ENCODE results near the gene PPP4R3B. TPM values are rescaled to one million over a fixed set of nuclear protein-coding genes. Genes with fewer than 3 reads are reported as not detected.
A peak's percentile ranks its signal among the peaks of the same experiment; 100 is the strongest.
"Not testable (repeated sequence)": the region's sequence is repeated elsewhere in the genome, so short reads cannot be mapped to it uniquely, and the experiment has no call there.

Gene PPP4R3B
- total RNA-seq, 2 donors from 2014 or later = 29.9 to 30.6 TPM

DNA sequence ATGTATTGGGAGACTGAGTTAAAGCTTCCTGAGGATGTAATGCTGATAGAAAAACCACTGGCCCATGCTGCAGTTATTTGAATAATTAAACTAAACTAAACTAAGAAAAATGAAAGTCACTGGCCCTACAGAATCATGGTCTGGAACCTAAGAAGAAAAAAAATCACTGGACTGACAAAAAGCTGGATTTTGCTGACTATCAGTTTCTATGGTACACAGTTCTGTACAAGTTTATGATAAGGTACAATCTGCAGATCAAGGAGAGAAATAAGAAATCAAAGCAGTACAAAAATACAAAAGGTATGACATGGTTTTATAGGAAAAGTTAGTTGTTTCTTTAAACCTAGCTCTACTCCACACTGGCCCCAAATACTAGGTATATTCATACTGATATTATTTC, 15.6 kb downstream of the PPP4R3B start:
- ATAC-seq (no peak), DNase-seq (no peak)
- intact Hi-C loops (cut with DNase I) = no loop called here

DNA sequence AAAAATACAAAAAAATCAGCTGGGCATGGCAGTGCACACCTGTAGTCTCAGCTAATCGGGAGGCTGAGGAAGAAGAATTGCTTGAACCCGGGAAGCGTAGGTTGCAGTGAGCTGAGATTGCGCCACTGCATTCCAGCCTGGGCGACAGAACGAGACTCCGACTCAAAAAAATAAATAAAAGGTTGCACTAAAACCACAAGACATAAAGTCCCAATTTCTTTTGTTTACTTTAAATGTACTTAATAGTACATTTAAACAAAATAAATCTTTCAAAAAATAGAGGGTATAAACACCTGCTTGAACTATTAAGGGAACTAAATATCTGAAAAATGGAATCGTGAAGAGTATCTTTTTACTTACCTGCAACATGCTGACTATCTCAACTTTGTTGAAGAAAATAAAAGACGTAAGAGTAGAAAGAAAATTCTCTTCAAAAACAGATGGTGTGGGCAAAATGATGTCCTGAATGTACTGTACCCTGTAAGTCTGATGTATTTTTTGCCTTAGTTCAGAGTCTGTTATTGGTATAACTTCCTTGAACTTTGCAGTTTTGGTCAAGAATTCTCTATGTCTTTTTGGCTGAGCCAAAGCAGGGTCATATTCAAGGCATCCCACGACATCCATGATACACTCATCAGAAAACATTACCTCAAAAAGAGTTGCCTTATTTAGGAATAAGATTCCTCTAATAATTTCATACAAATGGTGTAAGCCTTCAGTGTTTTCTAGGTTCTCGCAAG, 19.2 kb downstream of the PPP4R3B start:
- no peak for DNase-seq
- no peak for ATAC-seq
- intact Hi-C loops (cut with DNase I) = no loop called here

DNA sequence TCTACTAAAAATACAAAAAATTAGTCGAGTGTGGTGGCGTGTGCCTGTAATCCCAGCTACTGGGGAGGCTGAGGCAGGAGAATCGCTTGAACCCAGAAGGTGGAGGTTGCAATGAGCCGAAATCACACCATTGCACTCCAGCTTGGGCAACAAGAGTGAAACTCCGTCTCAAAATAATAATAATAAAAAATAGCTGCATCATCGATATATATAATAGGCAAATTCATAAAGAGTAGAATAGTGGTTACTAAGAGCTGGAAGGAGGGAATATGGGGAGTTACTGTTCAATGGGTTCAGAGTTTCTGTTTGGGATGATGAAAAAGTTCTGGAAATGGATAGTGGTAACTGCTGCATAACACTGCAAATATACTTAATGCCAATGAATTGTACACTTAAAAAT, 20.6 kb downstream of the PPP4R3B start:
- ATAC-seq; intact Hi-C loops (cut with DNase I); DNase-seq: not testable (repeated sequence)

DNA sequence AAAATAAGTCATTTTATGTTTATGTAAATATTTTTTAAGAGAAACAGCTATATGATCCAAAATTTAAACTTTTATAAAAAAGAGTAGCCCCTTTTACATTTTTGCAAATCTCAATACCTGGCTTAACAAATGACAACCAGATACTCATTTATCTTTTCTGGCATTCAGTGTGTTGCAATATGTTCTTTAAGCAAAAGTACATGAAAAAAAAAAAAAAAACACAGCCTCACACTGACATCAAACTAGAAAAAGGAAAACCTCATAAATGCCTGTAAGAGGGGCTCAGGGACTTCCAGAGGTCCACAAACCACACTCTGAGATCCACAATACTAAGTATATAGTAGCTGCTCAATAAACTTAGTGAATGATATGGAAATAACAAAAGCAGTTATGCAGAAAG, 21.9 kb downstream of the PPP4R3B start:
- ATAC-seq (no peak), DNase-seq (no peak)
- intact Hi-C loops (cut with DNase I) = no loop called here

DNA sequence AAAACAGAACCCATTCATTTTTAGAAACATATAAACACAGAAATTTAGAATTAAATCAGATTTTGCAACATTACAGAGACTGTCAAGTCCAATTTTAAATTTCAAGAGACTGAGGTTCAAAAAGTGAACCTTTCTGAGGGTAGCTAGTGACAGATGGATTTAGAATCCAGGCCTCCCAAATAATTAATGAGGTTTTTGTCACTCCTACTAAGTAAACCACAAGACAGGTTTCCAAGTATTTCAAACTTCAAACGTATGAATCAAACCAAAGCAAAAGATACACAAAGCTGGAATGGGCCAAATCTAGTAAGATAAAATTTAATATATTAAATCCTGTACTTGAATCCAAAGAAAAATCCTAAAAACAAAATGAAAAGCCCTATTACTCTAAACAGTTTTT, 25.3 kb downstream of the PPP4R3B start:
- intact Hi-C loops (cut with DNase I) = no loop called here
- no peak for DNase-seq
- ATAC-seq = peak in 1 of 2 donors; percentile 42

DNA sequence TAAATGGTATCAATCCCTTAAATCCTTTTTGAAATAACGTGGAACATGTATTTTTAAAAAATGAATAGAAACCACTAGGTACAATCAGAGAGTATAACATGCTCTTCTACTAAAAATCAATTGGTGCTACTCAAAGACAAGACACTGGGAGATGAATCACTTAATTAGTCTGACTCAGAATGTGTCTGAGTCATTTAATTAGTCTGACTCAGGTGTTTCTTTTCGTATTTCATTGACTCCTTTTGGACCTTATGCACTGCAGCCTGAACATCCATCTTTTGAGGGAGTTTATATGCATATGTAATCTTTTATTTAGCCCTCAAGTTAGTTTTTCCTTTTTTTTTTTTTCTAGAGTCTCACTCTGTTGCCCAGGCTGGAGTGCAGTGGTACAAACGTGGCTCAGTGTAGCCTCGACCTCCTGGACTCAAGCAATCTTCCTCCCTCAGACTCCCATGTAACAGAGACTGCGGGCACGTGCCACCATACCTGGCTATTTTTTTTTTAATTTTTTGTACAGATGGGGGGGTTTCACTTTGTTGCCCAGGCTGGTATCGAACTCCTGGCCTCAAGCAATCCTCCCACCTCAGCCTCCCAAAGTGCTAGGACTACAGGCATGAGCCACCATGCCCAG, 26.5 kb downstream of the PPP4R3B start:
- peak in 1 of 2 donors; percentile 95 for ATAC-seq
- DNase-seq = no peak
- intact Hi-C loops (cut with DNase I) = no loop called here

DNA sequence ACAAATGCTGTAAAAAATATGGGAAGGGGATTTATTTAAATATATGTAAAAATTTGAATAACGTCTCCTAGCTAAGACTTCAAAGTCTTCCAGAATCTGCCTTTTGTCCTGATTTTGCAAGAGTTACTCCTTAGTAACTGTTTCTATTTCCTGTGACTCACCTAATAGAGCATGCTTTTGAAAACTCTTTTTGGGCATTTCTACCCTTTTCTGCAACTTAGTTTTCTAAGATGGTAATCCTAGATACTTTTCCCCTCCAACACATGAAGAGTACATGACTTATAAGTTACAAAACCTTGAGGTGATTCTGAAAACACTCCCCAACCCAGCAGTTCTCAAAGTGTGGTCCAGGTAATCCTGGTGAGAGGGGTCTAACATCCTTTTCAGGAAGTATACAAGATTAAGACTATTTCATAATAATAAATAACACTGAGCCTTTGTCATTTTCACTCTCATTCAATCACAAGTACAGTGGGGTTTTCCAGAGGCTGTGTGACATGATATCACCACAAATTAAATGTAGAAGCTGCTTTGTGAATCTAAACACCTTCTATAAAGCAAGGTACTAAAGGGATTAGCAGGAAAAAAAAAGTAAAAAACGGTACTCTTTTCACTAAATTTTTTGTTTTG, 31.9 kb downstream of the PPP4R3B start:
- peak in 1 of 2 donors; percentile 78 for ATAC-seq
- no peak for DNase-seq
- intact Hi-C loops (cut with DNase I) = no loop called here

DNA sequence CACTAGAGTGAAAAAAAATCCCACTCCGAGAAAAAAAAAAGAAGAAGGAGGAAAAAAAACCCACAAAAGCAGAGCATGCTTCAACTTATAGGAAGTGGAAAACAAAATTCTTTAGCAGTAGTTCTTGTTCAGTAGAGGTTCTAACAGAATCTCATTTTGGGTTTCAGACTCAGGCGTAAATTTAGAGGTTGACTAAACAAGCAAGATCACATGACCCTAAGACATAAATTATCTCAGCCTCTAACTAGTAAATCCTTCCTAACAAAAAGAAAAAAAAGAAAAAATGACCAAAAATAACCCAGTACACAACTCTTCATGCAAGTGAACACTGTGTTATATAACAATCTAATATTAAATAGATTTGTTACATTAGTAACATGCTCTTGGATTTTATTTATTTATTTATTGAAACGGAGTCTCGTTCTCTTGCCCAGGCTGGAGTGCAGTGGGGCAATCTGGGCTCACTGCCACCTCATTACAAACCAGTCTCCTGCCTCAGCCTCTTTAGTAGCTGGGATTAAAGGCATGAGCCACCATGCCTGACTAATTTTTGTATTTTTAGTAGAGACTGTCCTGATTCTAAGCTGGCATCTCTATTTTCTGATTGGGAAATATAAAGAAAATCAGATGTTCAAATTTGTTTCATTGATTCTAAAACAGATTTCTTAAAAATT, 35.4 kb downstream of the PPP4R3B start:
- peak; percentile 23 to 52 for ATAC-seq
- intact Hi-C loops (cut with DNase I) = no loop called here
- DNase-seq = no peak

DNA sequence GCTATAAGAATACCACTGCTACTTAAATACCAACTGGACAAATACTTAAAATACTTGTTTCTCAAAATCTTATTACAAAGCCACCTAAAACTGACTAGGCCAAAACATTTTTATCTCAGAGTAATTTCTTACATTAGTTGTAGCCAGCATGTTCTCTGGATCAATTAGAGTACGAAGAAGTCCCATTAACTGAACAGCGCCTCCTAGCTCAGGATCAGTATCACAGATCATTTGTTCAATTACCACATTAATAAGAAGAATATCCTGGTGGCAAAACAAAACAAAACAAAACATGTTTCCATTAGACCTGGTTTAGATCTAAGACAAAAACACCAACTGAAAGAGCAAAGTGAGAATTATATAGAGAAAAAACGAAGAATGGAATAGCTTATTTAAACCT, 36.0 kb downstream of the PPP4R3B start:
- no peak for ATAC-seq
- intact Hi-C loops (cut with DNase I) = no loop called here

DNA sequence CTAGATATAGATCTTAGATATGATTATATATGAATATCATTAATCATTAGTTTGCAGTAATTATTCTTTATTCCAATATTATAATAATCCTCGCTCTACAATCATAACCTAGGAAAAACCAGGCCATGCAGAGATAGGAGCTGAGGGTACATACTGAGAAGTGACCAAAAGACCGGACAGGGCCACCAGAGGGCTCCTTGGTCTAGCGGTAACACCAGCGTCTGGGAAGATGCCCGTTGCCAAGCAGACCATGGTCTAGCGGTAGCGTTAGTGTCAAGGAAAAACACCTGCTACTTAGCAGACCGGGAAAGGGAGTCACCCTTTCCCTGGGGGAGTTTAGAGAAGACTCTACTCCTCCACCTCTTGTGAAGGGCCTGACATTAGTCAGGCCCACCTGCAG, 48.4 kb downstream of the PPP4R3B start:
- intact Hi-C loops (cut with DNase I); DNase-seq: not testable (repeated sequence)

More for the DNA sequence above, 36.0 kb downstream of the PPP4R3B start:
- DNase-seq = no peak

DNA sequence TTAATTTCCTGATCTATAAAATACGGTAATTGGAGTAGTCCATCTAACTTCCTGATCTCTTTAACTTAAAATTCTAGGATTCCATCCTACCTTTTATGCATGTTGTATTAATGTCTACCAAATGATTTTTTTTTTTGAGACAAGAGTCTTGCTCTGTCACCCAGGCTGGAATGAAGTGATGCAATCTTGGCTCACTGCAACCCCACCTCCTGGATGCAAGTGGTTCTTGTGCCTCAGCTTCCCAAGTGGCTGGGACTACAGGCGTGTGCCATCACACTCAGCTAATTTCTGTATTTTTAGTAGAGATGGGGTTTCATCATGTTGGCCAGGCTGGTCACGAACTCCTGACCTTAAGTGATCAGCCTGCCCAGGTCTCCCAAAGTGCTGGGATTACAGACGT, 50.1 kb downstream of the PPP4R3B start:
- ATAC-seq = no peak
- DNase-seq = no peak
- intact Hi-C loops (cut with DNase I) = no loop called here

More for the DNA sequence above, 48.4 kb downstream of the PPP4R3B start:
- ATAC-seq = not testable (repeated sequence)

DNA sequence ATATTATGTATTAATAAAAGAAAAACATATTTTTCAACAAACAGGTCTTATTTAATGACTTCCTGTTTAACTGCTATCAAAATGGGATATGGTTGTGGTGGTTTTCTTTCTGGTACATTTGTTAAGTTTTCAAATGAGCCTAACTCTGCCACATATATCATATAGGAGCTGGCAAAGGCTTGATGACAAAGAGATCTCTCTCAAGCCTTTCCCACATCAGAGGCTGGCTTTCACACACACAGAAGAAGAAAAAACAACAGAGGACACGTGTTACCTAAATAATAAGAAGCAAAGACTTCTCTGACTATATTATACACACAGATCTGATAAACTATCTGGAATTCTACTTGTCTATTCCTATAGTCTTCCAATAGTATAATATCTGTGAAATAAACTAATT, 51.8 kb downstream of the PPP4R3B start:
- intact Hi-C loops (cut with DNase I) = no loop called here
- ATAC-seq (no peak), DNase-seq (no peak)

DNA sequence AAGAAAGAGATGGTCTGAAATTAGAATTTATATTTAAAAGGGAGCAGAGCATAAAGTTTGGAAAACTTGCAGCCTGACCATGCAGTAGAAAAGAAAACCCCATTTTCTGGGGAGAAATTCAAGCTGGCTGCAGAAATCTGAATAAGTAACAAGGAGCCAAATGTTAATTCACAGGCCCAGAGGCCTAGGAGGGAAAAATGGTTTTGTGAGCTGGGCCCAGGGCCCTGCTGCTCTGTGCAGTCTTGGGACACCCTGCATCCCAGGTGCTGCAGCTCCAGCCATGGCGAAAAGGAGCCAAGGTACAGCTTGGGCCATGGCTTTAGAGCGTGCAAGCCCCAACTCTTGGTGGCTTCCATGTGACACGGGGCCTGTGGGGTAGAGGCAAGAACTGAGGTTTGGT, 56.6 kb downstream of the PPP4R3B start:
- DNase-seq (no peak), ATAC-seq (no peak)
- intact Hi-C loops (cut with DNase I) = no loop called here

DNA sequence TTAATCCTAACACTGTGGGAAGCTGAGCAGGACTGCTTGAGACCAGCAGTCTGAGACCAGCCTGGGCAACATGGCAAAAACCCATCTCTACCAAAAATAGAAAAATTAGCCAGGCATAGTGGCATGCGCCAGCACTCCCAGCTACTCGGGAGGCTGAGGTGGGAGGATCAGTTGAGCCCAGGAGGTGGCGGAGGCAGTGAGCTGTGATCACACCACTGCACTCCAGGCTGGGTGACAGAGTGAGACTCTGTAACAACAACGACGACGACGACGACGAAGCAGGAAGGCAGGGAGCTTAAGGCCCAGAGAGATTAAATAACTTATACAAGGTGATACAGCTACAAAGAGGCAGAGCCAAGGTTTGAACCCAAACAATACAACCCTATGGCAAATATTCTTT, 60.6 kb downstream of the PPP4R3B start:
- no peak for ATAC-seq
- no peak for DNase-seq
- intact Hi-C loops (cut with DNase I) = no loop called here

DNA sequence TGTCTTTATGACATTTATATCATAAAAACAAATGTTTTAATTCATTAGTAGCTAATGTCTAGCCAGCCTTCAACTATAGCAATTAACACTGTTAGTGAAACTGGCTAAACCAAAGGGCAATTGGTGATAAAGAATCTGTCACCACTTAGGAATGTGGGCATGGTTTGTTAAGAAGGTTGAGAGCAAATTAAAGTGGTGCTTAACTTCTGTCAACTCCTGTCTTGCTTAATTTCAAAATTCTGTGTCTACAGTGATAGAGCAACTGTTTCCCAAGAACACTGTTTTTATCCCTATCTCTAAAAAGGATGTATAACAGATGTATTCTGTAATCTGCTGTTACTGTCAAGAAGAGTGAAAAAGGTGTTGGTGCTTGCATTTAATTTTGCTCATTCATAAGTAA, 61.4 kb downstream of the PPP4R3B start:
- no peak for DNase-seq
- ATAC-seq = peak; percentile 38 to 82
- intact Hi-C loops (cut with DNase I) = no loop called here

DNA sequence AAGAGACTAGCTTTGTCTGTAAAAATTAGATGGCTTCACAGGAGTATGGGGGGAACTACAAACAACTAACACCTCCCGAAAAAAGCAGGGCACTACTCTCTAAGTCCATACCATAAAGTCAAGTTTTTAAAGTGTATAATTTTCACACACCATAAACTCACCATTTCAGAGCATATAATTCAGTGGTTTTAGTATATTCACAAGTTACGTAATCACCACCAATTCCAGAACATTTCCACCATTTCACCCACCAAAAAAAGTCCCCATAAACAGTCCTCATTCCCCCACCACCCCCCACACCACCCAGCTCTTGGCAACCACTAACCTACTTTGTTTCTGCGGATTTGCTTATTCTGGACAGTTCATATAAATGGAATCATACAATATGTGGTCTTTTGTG, 64.1 kb downstream of the PPP4R3B start:
- DNase-seq (no peak), ATAC-seq (no peak)
- intact Hi-C loops (cut with DNase I) = no loop called here

DNA sequence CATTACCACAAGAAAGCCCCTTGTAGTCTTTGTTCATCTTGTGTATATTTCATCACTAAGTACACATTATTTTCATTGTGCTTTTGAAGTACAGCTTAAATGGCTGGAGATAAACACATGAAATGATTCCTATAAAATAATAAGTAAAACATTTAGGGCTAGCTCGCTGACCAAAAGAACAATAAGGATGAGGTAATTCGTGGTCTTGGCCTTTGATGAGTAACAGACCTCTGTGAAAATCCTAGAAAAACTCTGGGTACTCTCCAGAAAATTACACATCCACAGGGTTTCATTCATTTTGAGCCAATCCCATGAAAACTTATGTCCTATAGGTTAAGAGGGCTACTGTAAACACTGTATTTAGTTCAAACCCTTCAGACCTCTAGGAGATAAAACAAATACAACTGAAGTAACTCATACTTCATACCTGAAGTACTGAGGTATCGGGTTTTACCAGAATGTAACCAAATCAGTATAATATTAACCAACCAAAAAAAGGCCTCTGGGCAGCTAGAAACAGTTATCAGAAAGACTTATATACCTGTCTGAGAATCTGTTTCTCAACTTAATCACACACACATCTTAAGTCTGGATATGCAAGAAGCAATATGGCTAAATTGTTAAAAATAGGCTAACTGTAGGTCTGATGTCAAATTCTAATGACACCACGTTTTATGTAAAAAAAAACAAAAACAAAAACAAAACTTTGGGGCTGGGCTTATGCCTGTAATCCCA, 66.9 kb downstream of the PPP4R3B start:
- intact Hi-C loops (cut with DNase I) = no loop called here
- ATAC-seq (no peak), DNase-seq (no peak)

DNA sequence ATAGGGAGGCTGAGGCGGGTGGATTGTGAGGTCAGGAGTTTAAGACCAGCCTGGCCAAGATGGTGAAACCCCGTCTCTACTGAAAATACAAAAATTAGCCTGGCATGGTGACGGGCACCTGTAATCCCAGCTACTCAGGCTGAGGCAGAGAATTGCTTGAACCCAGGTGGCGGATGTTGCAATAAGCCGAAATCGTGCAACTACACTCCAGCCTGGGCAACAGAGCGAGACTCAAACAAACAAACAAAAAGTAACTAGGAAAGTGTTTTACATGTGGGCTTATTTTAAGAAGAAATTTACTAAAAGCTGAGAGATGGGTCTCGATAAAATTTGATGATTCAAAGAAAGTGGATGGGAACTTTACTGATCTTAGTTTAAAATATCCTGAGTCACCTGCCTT, 69.7 kb downstream of the PPP4R3B start:
- DNase-seq; intact Hi-C loops (cut with DNase I); ATAC-seq: not testable (repeated sequence)

DNA sequence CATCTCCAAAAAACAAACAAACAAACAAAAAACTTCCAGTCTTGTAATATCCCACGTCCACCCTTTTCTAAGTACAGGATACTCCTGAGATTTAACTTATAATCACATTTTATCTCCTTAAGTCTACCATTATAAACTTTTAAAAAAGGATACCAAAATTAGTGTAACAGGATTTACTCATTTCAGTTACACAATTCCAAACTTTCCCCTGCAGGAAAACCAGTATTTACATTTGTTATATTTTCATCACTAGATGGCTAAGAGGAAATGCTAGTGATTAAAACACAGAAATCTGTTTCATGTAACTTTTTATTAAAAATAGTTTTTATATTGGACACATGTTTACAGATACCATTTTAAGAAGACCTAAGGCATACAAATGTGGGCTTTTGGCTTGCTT, 70.4 kb downstream of the PPP4R3B start:
- ATAC-seq = no peak
- DNase-seq = no peak
- intact Hi-C loops (cut with DNase I) = no loop called here
